ENCODE measurements around the gene TMEM52B. TPM values are rescaled to one million over a fixed set of nuclear protein-coding genes. Genes with fewer than 3 reads are reported as not detected.

Gene TMEM52B
- total RNA-seq (1 to 10 TPM; 1.3 to 2.3 TPM), polyA plus RNA-seq (1 to 10 TPM in 1 of 2 donors, under 1 TPM in 1; 0.83 to 2.2 TPM)
- long read RNA-seq, donor 1, result 0 reads
- long read RNA-seq, donor 2, result 0 reads
- long read RNA-seq, donor 3, result 0 reads
- long read RNA-seq, donor 4, result 0 reads
- long read RNA-seq, donor 5, result 0 reads

- 78 to 84% methylated on average over 4 of the region's 4 CpGs for WGBS, 2 donors
- ATAC-seq (ENCODE audit: insufficient read depth, low FRiP score), result no peak
- H3K4me3 ChIP-seq, result no peak within 1 kb of the TSS
Measured at GRCh38 chr12:10178821-10179220, at the start of gene TMEM52B. TMEM52B (plus strand) TSS chr12:10179032; CDS start chr12:10179575, 543 bp downstream.

GRCh38 chr12:10130042-10130441 lies 48.8 kb upstream of the TMEM52B start, which contains the start of gene CLEC7A:
CLEC7A (minus strand) TSS chr12:10130199; CDS start chr12:10130082, 117 bp downstream.
- Histone ChIP-seq H3K4me1 (ENCODE audit: control insufficient read depth in 5 of 5, insufficient read depth in 5 of 5, low read length in 5 of 5) (peaks cover 0 to 6% (median 0%) of the 10 kb centered on the region in 5 donors), H3K4me3 (no peak within 1 kb of the TSS), H3K27me3 (ENCODE audit: control insufficient read depth in 3 of 3, insufficient read depth in 3 of 3, low read length in 2 of 3) (no peaks in the 10 kb centered on the region), H3K36me3 (ENCODE audit: control insufficient read depth in 4 of 4, insufficient read depth in 4 of 4, low read length in 4 of 4) (no peaks in the 10 kb centered on the region), H3K9me3 (ENCODE audit: control insufficient read depth in 4 of 4, insufficient read depth in 3 of 4, low read length in 3 of 4) (no peaks in the 10 kb centered on the region), H3K9ac (ENCODE audit: insufficient read depth in 1 of 2, low read length in 2 of 2) (no peak within 1 kb of the TSS), H3K27ac (ENCODE audit: low read depth in 1 of 2, low read length in 1 of 2) (peak within 1 kb of the TSS; percentile 64 to 79)
- TF ChIP-seq CTCF (IDR thresholded peaks at IDR 0.05; ENCODE audit: control extremely low read depth, extremely low read depth), result no peak
- ATAC-seq (ENCODE audit: insufficient read depth, low FRiP score), result peak; percentile 36
- peak in 2 of 3 donors; percentile 27 to 40 for DNase-seq
- WGBS, 2 donors, result 6 to 28% methylated on average over 1 of the region's 1 CpG

More at GRCh38 chr12:10178821-10179220, at the start of gene TMEM52B:
- H3K4me1 ChIP-seq (ENCODE audit: control insufficient read depth in 5 of 5, insufficient read depth in 5 of 5, low read length in 5 of 5), result peaks cover 0 to 4% (median 0%) of the 10 kb centered on the region in 5 donors
- H3K27ac ChIP-seq (ENCODE audit: low read depth in 1 of 2, low read length in 1 of 2), result no peak within 1 kb of the TSS
- no peak within 1 kb of the TSS for H3K9ac ChIP-seq (ENCODE audit: insufficient read depth in 1 of 2, low read length in 2 of 2)
- TF ChIP-seq CTCF (IDR thresholded peaks at IDR 0.05; ENCODE audit: control extremely low read depth, extremely low read depth), result no peak
- no peaks in the 10 kb centered on the region for H3K9me3 ChIP-seq (ENCODE audit: control insufficient read depth in 4 of 4, insufficient read depth in 3 of 4, low read length in 3 of 4)
- peaks cover 0 to 7% (median 0%) of the 10 kb centered on the region in 3 donors for H3K27me3 ChIP-seq (ENCODE audit: control insufficient read depth in 3 of 3, insufficient read depth in 3 of 3, low read length in 2 of 3)
- H3K36me3 ChIP-seq (ENCODE audit: control insufficient read depth in 4 of 4, insufficient read depth in 4 of 4, low read length in 4 of 4), result no peaks in the 10 kb centered on the region
- no peak for DNase-seq

- 55 to 67% methylated on average over 2 of the region's 2 CpGs for WGBS, 2 donors
- Histone ChIP-seq H3K9ac (ENCODE audit: insufficient read depth in 1 of 2, low read length in 2 of 2) (no peak overlapping the region), H3K4me3 (no peak overlapping the region), H3K36me3 (ENCODE audit: control insufficient read depth in 4 of 4, insufficient read depth in 4 of 4, low read length in 4 of 4) (no peaks in the 10 kb centered on the region), H3K9me3 (ENCODE audit: control insufficient read depth in 4 of 4, insufficient read depth in 3 of 4, low read length in 3 of 4) (no peaks in the 10 kb centered on the region), H3K4me1 (ENCODE audit: control insufficient read depth in 5 of 5, insufficient read depth in 5 of 5, low read length in 5 of 5) (peaks cover 0 to 6% (median 0%) of the 10 kb centered on the region in 5 donors), H3K27ac (ENCODE audit: low read depth in 1 of 2, low read length in 1 of 2) (no peak overlapping the region), H3K27me3 (ENCODE audit: control insufficient read depth in 3 of 3, insufficient read depth in 3 of 3, low read length in 2 of 3) (no peaks in the 10 kb centered on the region)
- TF ChIP-seq CTCF (IDR thresholded peaks at IDR 0.05; ENCODE audit: control extremely low read depth, extremely low read depth), result no peak
- DNase-seq (peak in 2 of 3 donors; percentile 68 to 78), ATAC-seq (ENCODE audit: insufficient read depth, low FRiP score) (no peak)
Measured at GRCh38 chr12:10131111-10131690, 47.6 kb upstream of the TMEM52B start.
